Immature natural killer cell (primary cell): Measurements from ENCODE around the gene TUBE1. TPM values are rescaled to one million over a fixed set of nuclear protein-coding genes. Genes with fewer than 3 reads are reported as not detected.
"Not testable (repeated sequence)": the region's sequence is repeated elsewhere in the genome, so short reads cannot be mapped to it uniquely, and the experiment has no call there.

Experiments
- DNase-seq, 3 donors: peaks; one replicate each; pipeline ENCODE4 v3.0.0; 2022; ENCODE audit warnings: mixed read lengths in 1 of 3
- H3K27ac Mint-ChIP-seq, 6 donors: one replicate each; pipeline ENCODE4 v1.8.0; 2020; ENCODE audit warnings: mixed read lengths in 6 of 6, mild to moderate bottlenecking in 5 of 6, inconsistent platforms in 4 of 6, moderate library complexity in 3 of 6
- H3K27me3 Mint-ChIP-seq, 3 donors: one replicate each; pipeline ENCODE4 v1.8.0; 2020 to 2021; ENCODE audit warnings: low read depth in 3 of 3, mild to moderate bottlenecking in 3 of 3, mixed read lengths in 3 of 3, moderate library complexity in 3 of 3, inconsistent platforms in 1 of 3
- H3K36me3 Mint-ChIP-seq, 3 donors: one replicate each; pipeline ENCODE4 v1.8.0; 2020; ENCODE audit warnings: mixed read lengths in 3 of 3, inconsistent platforms in 2 of 3, mild to moderate bottlenecking in 2 of 3
- H3K4me1 Mint-ChIP-seq, 2 donors: one replicate each; pipeline ENCODE4 v1.8.0; 2020; ENCODE audit warnings: inconsistent platforms in 2 of 2, mild to moderate bottlenecking in 2 of 2, mixed read lengths in 2 of 2, moderate library complexity in 1 of 2
- H3K4me3 Mint-ChIP-seq, 5 donors: one replicate each; pipeline ENCODE4 v1.8.0; 2020; ENCODE audit warnings: mild to moderate bottlenecking in 5 of 5, mixed read lengths in 5 of 5, inconsistent platforms in 3 of 5, moderate library complexity in 3 of 5
- H3K9me3 Mint-ChIP-seq, 6 donors: one replicate each; pipeline ENCODE4 v1.8.0; 2020; ENCODE audit warnings: mild to moderate bottlenecking in 6 of 6, mixed read lengths in 6 of 6, inconsistent platforms in 4 of 6, moderate library complexity in 3 of 6
- polyA plus RNA-seq, 3 donors: library from polyadenylated mRNA; unstranded; fragments of 300-500 nt; fragmentation: Illumina TruSeq; gene quantifications; one replicate each; pipeline ENCODE4 v1.2.3, GENCODE V29; 2021

Gene TUBE1
- polyA plus RNA-seq, 3 donors from 2014 or later = 2.5 to 7.4 (median 5.5) TPM

DNA sequence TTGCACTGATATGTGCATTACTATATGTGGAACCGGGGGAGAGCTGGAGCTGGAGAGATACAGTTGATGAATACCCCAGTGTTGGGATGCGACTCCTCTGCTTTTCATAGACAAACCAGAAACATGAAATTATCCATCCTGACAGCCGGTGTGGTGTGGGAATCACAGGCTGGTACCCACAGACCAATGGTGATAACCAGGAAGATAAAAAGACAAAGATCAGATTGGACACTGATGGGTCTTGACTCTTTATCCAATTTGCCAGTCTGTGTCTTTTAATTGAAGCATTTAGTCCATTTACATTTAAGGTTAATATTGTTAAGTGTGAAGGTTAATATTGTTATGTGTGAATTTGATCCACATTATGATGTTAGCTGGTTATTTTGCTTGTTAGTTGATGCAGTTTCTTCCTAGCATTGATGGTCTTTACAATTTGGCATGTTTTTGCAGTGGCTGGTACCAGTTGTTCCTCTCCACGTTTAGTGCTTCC lies 36.0 kb downstream of the TUBE1 start:
- not testable (repeated sequence) for H3K9me3 Mint-ChIP-seq

DNA sequence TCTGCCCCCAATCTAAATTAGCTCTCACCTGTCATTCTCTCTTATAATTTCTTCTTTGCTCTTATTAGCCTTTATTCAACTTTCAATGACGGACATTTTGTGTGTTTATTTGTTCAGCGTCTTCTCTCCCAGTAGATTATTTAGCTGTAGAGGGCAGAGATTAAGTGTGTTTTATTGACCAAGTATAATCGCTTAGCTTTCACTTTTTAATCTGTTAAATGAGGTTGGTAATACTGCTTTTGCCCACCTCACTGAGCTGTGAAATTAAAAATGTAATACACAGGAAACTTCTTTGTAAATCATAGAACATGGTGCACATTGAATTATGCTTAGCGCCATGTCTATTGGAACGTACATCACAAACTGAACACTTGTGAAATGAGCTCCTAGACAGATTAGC lies 36.9 kb downstream of the TUBE1 start:
- Mint-ChIP-seq H3K36me3 (no peaks in the 10 kb centered on the region), H3K27me3 (no peaks in the 10 kb centered on the region), H3K27ac (no peak overlapping the region), H3K9me3 (no peaks in the 10 kb centered on the region), H3K4me1 (no peaks in the 10 kb centered on the region), H3K4me3 (no peak overlapping the region)
- no peak for DNase-seq

More for the DNA sequence above, 36.0 kb downstream of the TUBE1 start:
- H3K27me3 Mint-ChIP-seq, H3K4me1 Mint-ChIP-seq, DNase-seq, H3K27ac Mint-ChIP-seq, H3K36me3 Mint-ChIP-seq, H3K4me3 Mint-ChIP-seq: not testable (repeated sequence)

DNA sequence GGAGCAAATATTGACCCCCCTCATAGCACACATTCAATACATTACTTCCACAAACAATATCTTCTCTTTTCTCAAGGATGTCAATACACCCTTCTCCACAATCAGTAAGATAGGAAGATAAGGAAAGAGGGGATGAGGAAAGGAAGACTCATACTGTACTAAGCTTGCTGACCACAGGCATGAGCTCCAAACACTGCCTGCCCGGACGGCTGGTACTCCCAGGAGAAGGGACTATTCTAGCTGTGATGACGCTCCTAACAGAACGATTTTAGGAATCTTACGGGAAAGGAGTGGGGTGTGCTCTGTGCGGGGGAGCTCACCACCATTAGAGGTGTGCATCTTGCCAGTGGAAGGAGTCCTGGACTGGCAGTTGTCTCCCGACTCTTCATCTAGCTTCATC lies 37.3 kb downstream of the TUBE1 start:
- DNase-seq = no peak
- no peaks in the 10 kb centered on the region for H3K36me3 Mint-ChIP-seq
- H3K9me3 Mint-ChIP-seq = no peaks in the 10 kb centered on the region
- no peak overlapping the region for H3K27ac Mint-ChIP-seq
- H3K4me1 Mint-ChIP-seq = no peaks in the 10 kb centered on the region
- no peaks in the 10 kb centered on the region for H3K27me3 Mint-ChIP-seq
- H3K4me3 Mint-ChIP-seq = no peak overlapping the region

DNA sequence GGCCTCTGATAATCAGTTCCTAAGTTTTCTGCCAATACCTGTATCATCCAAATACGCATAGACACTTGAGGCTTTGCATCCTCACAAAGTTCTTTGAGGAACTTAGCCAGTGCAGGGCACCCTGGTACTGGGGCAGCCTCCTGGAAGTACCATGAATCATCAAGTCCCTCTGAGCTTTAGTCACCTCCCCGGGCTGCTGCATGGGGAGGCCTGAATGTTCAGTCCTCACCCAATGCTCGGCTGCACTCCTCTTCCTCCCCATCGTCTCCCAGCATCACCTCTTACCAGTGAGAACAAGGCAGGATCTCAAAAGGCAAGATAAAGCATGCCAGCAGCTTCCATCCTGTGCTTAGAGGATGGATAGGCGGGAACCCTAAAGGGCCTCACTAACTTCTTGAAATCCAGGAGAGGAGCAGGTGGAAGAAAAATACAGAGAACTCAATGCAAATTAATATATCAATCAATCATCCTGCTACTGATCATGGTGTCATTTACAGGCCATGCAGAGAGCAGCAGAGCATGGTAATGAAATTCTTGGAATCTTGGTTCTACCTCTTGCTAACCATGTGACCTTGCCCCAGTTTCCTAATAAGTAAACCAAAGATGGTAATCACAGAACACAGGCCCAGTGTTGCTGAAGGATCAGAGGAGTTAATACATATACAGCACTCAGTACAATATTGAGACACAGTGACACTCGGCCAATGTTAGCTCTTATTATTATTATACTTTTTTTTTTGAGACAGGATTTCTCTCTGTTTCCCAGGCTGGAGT lies 38.1 kb downstream of the TUBE1 start:
- Mint-ChIP-seq H3K4me1 (no peaks in the 10 kb centered on the region), H3K27me3 (no peaks in the 10 kb centered on the region), H3K9me3 (no peaks in the 10 kb centered on the region)

DNA sequence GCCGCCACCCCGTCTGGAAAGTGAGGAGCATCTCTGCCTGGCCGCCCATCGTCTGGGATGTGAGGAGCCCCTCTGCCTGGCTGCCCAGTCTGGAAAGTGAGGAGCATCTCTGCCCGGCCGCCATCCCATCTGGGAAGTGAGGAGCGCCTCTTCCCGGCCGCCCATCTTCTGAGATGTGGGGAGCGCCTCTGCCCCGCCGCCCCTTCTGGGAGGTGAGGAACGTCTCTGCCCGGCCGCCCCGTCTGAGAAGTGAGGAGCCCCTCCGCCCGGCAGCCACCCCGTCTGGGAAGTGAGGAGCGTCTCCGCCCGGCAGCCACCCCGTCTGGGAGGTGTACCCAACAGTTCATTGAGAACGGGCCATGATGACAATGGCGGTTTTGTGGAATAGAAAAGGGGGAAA lies 39.8 kb downstream of the TUBE1 start:
- H3K36me3 Mint-ChIP-seq, H3K4me3 Mint-ChIP-seq, H3K27me3 Mint-ChIP-seq, H3K9me3 Mint-ChIP-seq, H3K27ac Mint-ChIP-seq, H3K4me1 Mint-ChIP-seq, DNase-seq: not testable (repeated sequence)

More for the DNA sequence above, 38.1 kb downstream of the TUBE1 start:
- DNase-seq = no peak
- H3K4me3 Mint-ChIP-seq = no peak overlapping the region
- no peak overlapping the region for H3K27ac Mint-ChIP-seq
- H3K36me3 Mint-ChIP-seq = no peaks in the 10 kb centered on the region

DNA sequence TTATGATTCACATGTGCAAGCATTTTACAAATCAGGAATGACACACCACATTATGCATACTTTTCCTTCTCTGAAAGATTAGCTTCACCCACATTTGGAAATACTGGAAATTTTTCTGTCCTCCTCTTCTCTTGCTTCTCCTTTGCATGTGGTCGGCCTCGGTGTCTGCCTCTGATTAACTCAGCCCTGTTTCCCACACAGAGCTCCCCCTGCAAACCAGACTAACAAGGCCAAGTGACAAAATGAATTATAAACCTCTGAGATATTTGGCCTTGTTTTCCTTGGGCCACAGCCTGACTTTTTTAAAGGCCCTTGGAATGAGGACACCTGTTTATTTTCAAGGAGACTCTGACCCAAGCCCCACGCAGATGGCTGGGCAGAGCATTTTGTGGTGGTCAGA lies 42.4 kb downstream of the TUBE1 start:
- H3K4me1 Mint-ChIP-seq = peaks cover 11 to 12% of the 10 kb centered on the region in 2 donors
- H3K4me3 Mint-ChIP-seq = no peak overlapping the region
- no peaks in the 10 kb centered on the region for H3K9me3 Mint-ChIP-seq
- peaks cover 0 to 5% (median 3%) of the 10 kb centered on the region in 3 donors for H3K27me3 Mint-ChIP-seq
- no peak overlapping the region for H3K27ac Mint-ChIP-seq
- no peaks in the 10 kb centered on the region for H3K36me3 Mint-ChIP-seq
- no peak for DNase-seq

DNA sequence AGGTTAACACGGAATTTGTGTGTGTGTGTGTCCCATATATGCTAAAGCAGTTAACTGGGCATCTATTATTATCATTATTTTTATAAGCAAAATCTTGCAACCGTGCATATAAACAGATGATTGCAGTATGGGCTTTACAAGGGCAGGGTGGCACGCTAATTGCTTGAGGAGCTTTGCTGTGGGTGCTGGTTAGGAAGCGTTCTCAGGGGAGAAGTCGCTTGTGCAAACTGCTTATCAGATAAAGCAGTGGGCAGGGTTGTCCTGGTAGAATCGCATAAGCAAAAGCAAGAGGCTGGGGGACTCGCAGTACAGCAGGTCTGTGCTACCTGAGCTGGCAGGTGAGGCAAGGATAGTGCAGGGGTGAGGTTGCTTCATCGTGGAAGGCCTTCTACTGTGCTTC lies 43.1 kb downstream of the TUBE1 start:
- Mint-ChIP-seq H3K4me1 (peaks cover 11 to 12% of the 10 kb centered on the region in 2 donors), H3K36me3 (no peaks in the 10 kb centered on the region), H3K4me3 (peak overlapping the region in 1 of 5 donors; percentile 98), H3K27me3 (peaks cover 0 to 6% (median 5%) of the 10 kb centered on the region in 3 donors), H3K27ac (peak overlapping the region in 1 of 6 donors; percentile 51), H3K9me3 (no peaks in the 10 kb centered on the region)
- DNase-seq = no peak

DNA sequence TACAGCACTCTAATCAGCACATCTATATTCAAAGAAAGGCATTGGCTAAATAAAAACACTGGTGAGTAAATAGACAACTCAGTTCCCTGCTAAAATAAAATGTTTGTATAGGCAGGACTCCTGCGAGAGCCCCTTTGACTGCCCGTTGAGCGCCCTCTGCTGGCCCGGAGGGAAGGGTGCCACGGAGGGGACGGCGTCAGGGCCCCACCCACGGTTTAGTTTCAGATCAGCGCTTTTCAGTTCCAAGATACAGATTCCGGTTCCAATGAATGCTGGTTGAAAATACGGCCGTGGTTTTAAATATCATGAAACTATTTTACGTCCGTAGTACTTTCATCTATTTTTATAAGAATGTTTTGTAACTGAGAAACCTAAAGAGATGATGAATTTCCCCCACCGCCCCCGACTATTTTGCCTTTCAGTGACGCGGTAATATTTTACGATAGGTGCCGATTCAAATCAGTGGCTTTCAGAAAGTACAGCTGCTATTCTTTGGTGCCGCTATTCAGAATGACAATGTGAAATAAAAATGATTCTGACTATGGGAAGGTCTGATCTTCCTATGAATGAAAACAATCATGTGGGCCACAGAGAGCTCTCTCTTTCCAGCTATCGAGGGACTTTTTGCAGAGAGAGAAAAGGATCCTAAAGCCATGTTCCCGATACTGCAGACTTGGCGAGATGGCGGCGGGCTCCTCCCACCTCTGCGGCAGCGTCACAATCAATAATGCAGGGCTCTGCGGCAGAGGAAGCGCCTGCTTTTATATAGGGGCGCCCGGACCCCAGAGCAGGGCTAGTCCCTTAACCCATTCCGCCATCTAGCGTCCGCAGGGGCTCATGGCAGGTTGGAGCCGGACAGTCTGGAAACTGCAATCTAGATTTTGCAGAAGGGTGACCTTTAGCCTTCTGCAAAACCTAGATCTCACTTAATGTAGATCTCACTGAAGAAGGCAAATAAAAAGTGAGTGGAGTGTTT lies 44.0 kb downstream of the TUBE1 start:
- Mint-ChIP-seq H3K27ac (peak overlapping the region; percentile 95 to 99 (median 98)), H3K27me3 (peaks cover 0 to 6% (median 5%) of the 10 kb centered on the region in 3 donors), H3K9me3 (no peaks in the 10 kb centered on the region), H3K36me3 (no peaks in the 10 kb centered on the region), H3K4me1 (peaks cover 11 to 12% of the 10 kb centered on the region in 2 donors), H3K4me3 (peak overlapping the region; percentile 94 to 98 (median 97))
- peak; percentile 83 to 87 (median 85) for DNase-seq

DNA sequence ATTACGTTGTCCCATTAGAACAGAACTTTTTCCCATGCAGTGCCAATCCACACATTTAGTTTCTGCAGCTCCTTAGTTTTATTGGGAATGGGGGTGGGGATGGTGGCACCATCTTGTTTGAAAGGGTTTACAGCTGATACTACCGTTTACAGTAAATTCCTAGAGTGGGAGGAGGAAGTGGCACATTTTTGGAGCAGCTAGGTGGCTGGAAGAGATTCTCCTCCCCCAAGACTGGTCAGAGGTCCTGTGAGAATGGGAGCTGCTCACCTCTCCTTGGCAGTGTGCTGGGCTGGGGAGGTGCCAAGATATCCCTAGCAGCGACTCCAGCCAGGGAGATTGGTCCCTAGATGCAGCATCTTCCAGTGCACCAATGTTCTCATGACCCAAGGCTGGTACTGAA lies 45.7 kb downstream of the TUBE1 start:
- Mint-ChIP-seq H3K4me1 (peaks cover 11 to 12% of the 10 kb centered on the region in 2 donors), H3K9me3 (no peaks in the 10 kb centered on the region), H3K27me3 (peaks cover 0 to 6% (median 5%) of the 10 kb centered on the region in 3 donors), H3K4me3 (peak overlapping the region in 3 of 5 donors; percentile 10 to 41 (median 30)), H3K36me3 (no peaks in the 10 kb centered on the region), H3K27ac (peak overlapping the region in 3 of 6 donors; percentile 56 to 98 (median 96))
- no peak for DNase-seq

DNA sequence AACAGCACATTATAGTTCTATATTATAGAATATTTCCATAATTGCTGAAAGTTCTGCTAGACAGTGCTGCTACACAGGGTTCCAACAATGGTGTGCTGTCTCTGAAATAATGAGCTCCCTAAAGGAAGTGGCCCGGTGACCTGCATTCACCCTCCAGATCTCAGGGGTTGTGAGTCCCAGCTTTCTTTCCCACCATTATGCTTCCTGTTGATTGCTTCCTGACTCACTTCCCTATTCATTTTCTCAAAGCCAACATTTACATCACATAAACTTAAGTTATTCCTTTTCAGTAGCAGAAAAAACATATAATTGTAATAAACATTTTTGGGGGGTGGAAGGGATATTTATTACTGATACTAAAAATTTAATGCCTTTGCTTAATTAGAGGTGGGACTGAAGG lies 46.3 kb downstream of the TUBE1 start:
- Mint-ChIP-seq H3K4me3 (no peak overlapping the region), H3K27ac (no peak overlapping the region)
- no peak for DNase-seq

DNA sequence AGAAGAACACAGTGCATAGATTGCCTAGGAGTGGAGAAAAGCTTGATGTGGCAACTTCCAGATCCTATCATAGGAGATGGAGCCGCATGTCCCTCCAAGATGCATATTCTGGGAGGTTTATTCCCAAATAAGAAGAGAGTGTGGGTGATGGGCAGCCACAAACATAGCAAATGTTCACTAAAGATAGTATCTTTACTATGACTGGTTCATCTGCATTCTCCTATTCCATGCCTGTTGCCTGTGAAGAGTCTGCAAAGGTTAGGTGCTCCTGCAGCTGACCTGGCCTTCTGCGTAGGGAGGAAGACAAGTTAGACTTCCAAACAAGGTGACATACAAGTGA lies 47.9 kb downstream of the TUBE1 start:
- Mint-ChIP-seq H3K4me1 (peaks cover 11 to 20% of the 10 kb centered on the region in 2 donors), H3K4me3 (no peak overlapping the region), H3K9me3 (no peaks in the 10 kb centered on the region), H3K36me3 (no peaks in the 10 kb centered on the region), H3K27me3 (peaks cover 0 to 6% (median 5%) of the 10 kb centered on the region in 3 donors), H3K27ac (peak overlapping the region in 1 of 6 donors; percentile 11)
- DNase-seq = no peak

More for the DNA sequence above, 46.3 kb downstream of the TUBE1 start:
- Mint-ChIP-seq H3K36me3 (no peaks in the 10 kb centered on the region), H3K9me3 (no peaks in the 10 kb centered on the region), H3K4me1 (peaks cover 11 to 12% of the 10 kb centered on the region in 2 donors), H3K27me3 (peaks cover 0 to 6% (median 5%) of the 10 kb centered on the region in 3 donors)

DNA sequence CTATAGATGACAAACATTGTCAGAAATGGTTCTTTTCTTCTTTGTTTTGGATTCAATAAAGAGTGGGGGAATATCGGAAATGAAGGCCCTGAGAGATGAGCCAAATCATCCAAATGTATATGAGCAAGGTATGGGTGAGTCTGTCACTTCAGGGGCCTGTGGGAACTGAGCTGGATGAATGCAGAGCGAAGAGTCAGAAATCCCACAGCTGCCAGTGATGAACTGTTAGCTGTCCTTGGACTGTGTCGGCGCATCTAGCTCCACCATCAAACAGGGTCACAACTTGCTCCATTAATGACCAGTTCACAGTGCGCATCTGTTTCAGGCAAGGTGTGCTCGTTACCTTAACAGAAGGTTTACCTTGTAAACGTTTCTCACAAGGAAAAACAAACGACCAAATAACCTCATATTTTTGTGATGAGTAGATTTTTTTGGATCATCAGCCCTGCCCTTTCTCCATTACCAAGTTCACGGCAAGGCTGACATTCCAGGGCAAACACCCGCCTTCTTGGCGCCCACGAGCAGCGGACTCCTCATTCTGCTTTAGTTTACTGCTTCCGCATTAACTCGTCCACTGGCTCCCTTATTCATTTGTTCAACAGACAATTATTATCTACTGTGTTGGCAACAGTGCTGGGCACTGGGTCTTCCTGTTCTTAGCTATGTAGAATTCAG lies 48.4 kb downstream of the TUBE1 start:
- H3K27ac Mint-ChIP-seq = no peak overlapping the region
- no peak overlapping the region for H3K4me3 Mint-ChIP-seq
- no peak for DNase-seq
- peaks cover 11 to 20% of the 10 kb centered on the region in 2 donors for H3K4me1 Mint-ChIP-seq
- H3K36me3 Mint-ChIP-seq = no peaks in the 10 kb centered on the region
- no peaks in the 10 kb centered on the region for H3K9me3 Mint-ChIP-seq
- peaks cover 0 to 6% (median 5%) of the 10 kb centered on the region in 3 donors for H3K27me3 Mint-ChIP-seq

DNA sequence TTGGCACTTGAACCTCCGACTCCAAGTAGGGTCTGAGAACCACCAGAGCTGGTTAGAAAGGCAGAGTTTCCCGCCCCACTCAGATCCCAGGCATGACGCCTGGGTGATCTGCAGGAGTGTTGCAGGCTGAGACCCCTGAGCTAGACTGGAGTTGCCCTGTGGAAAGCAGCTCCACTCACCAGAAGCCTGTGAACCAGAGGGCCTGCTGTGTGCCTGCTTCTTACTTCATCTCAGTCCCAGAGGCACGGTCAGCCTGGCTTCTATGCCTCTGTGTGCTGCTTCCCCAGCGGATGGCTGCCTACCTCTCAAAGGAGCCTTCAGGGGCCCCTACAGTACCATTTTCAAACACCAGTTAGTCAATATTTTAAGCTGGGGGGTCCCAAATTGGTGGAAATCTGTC lies 49.0 kb downstream of the TUBE1 start:
- no peaks in the 10 kb centered on the region for H3K36me3 Mint-ChIP-seq
- H3K27me3 Mint-ChIP-seq = peaks cover 0 to 3% (median 2%) of the 10 kb centered on the region in 3 donors
- H3K27ac Mint-ChIP-seq = no peak overlapping the region
- no peak overlapping the region for H3K4me3 Mint-ChIP-seq
- DNase-seq = no peak
- no peaks in the 10 kb centered on the region for H3K9me3 Mint-ChIP-seq
- H3K4me1 Mint-ChIP-seq = peaks cover 8 to 20% of the 10 kb centered on the region in 2 donors
